Body of pancreas (tissue), 4 donors: ENCODE results near the gene EML3. TPM values are rescaled to one million over a fixed set of nuclear protein-coding genes. Genes with fewer than 3 reads are reported as not detected.

Experiments
- ATAC-seq: fragments of 150-250 bp; one replicate; pipeline ENCODE4 v1.9.1; 2016
- DNase-seq, 4 donors: peaks; one replicate each; pipeline ENCODE4 v3.0.0-alpha.2; 2019
- H3K27ac ChIP-seq, 4 donors: fragments of 200-600 bp; sonication (generic); 1 replicate in 3 of 4; 2 replicates in 1 of 4; pipeline versions ENCODE4 v1.5.1 to v1.6.1; 2016 to 2019; ENCODE audit warnings: mild to moderate bottlenecking in 1 of 4, mixed read lengths in 1 of 4, moderate library complexity in 1 of 4
- H3K27me3 ChIP-seq, 2 donors: fragments of 200-600 bp; sonication (generic); one replicate each; pipeline ENCODE4 v1.6.0; 2016; ENCODE audit warnings: mild to moderate bottlenecking in 1 of 2
- H3K36me3 ChIP-seq, 2 donors: fragments of 200-600 bp; sonication (generic); replicated peaks in 1 of 2; 2 replicates each; pipeline ENCODE4 v1.5.1; 2016; ENCODE audit warnings: low read depth in 2 of 2; ENCODE audit not compliant: insufficient read depth in 1 of 2
- H3K4me1 ChIP-seq: fragments of 200-600 bp; sonication (generic); one replicate; pipeline ENCODE4 v1.6.0; 2016
- H3K4me3 ChIP-seq, 2 donors: fragments of 200-600 bp; sonication (generic); 1 replicate in 1 of 2; 2 replicates in 1 of 2; pipeline ENCODE4 v1.5.1; 2016 to 2019
- H3K9me3 ChIP-seq, 3 donors: fragments of 200-600 bp; sonication (generic); 1 replicate in 2 of 3; 2 replicates in 1 of 3; pipeline ENCODE4 v1.5.1; 2016
- POLR2A ChIP-seq, 3 donors: fragments of 450-650 bp; IDR thresholded peaks; one replicate each; pipeline ENCODE4 v1.6.1; 2016; ENCODE audit warnings: antibody characterized with exemption in 3 of 3, mild to moderate bottlenecking in 2 of 3
- WGBS, 2 donors: methylation state at CpG; one replicate each; pipeline ENCODE4 v1.1.5; 2017; 5-methylcytosine and 5-hydroxymethylcytosine counted together
- intact Hi-C: fragments of 100-400 bp; cut with DNase I; formaldehyde crosslinking; loops from one replicate; pipeline ENCODE4 v1.15.1; 2023
- total RNA-seq, 2 donors: library from RNA; depleted of rRNA; stranded (reverse); fragments of >200 nt; gene quantifications; one replicate each; pipeline ENCODE4 v1.1.0, GENCODE V29; 2016
- TF ChIP-seq, protein P1 (sequence below), 7 experiments: fragments of 450-650 bp in 4 of 7; fragments of 200-600 bp in 3 of 7; sonication (generic) in 3 of 7; IDR thresholded peaks; one replicate each; pipeline ENCODE4 v1.5.1; 2016 to 2019; ENCODE audit warnings: antibody characterized with exemption in 7 of 7

The EML3 gene
- total RNA-seq, 2 donors from 2014 or later, result 31.4 to 69.9 TPM

- Histone ChIP-seq H3K4me1 (peaks cover 27% of the 10 kb centered on the region), H3K9me3 (no peaks in the 10 kb centered on the region), H3K27ac (no peak overlapping the region), H3K36me3 (peaks cover 7 to 21% of the 10 kb centered on the region in 2 donors), H3K27me3 (no peaks in the 10 kb centered on the region), H3K4me3 (no peak overlapping the region)
- 59 to 65% methylated on average over 13 of the region's 13 CpGs for WGBS, 2 donors
- DNase-seq (peak; percentile 74 to 86 (median 82)), ATAC-seq (no peak)
- intact Hi-C loops, result no loop called here
- no peak for TF ChIP-seq POLR2A (IDR thresholded peaks at IDR 0.05)
- TF ChIP-seq, protein P1, sequence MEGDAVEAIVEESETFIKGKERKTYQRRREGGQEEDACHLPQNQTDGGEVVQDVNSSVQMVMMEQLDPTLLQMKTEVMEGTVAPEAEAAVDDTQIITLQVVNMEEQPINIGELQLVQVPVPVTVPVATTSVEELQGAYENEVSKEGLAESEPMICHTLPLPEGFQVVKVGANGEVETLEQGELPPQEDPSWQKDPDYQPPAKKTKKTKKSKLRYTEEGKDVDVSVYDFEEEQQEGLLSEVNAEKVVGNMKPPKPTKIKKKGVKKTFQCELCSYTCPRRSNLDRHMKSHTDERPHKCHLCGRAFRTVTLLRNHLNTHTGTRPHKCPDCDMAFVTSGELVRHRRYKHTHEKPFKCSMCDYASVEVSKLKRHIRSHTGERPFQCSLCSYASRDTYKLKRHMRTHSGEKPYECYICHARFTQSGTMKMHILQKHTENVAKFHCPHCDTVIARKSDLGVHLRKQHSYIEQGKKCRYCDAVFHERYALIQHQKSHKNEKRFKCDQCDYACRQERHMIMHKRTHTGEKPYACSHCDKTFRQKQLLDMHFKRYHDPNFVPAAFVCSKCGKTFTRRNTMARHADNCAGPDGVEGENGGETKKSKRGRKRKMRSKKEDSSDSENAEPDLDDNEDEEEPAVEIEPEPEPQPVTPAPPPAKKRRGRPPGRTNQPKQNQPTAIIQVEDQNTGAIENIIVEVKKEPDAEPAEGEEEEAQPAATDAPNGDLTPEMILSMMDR (IDR thresholded peaks at IDR 0.05), result peak in 6 of 7 experiments; percentile 33 to 62 (median 55)
These were observed 19.0 kb downstream of the EML3 start for GRCh38 chr11:62593434-62594044.

DNA sequence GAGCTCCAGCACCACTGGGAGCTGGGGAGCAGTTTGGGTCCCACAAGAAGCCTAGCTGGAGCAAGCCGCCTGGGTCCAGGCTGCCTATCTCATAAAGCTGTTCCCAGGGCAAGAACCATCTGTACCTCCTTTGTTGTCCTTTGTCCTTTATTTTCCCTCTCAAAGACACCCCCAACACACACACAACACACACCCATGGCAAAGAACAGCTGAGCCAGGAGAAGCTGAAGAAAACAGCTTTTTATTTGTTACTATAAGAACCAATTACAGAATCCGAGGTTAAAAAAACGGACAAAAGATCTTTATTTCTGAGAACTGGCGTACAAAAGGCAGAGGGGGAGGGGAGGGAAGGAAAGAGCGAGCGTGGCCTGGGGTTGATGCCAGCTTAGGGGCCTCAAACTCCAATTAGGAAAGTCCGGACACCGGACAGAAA lies 19.6 kb downstream of the EML3 start:
- peaks cover 31% of the 10 kb centered on the region for H3K4me1 ChIP-seq
- no peaks in the 10 kb centered on the region for H3K27me3 ChIP-seq
- H3K9me3 ChIP-seq, result no peaks in the 10 kb centered on the region
- peaks cover 8 to 19% of the 10 kb centered on the region in 2 donors for H3K36me3 ChIP-seq
- no peak for DNase-seq
- 60 to 61% methylated on average over 8 of the region's 8 CpGs for WGBS, 2 donors
- ATAC-seq, result no peak
- H3K27ac ChIP-seq, result peak overlapping the region in 2 of 4 donors; percentile 78 to 90
- H3K4me3 ChIP-seq, result no peak overlapping the region
- intact Hi-C loops, result no loop called here
- TF ChIP-seq, protein P1 (IDR thresholded peaks at IDR 0.05), result no peak
- TF ChIP-seq POLR2A (IDR thresholded peaks at IDR 0.05), result no peak

GRCh38 chr11:62592146-62592815 lies 20.3 kb downstream of the EML3 start:
- Histone ChIP-seq H3K4me3 (no peak overlapping the region), H3K9me3 (no peaks in the 10 kb centered on the region), H3K36me3 (peaks cover 15 to 18% of the 10 kb centered on the region in 2 donors), H3K27me3 (no peaks in the 10 kb centered on the region), H3K27ac (peak overlapping the region; percentile 78 to 95 (median 88)), H3K4me1 (peaks cover 39% of the 10 kb centered on the region)
- ATAC-seq (no peak), DNase-seq (no peak)
- TF ChIP-seq POLR2A (IDR thresholded peaks at IDR 0.05), result no peak
- TF ChIP-seq, protein P1 (IDR thresholded peaks at IDR 0.05), result no peak
- WGBS, 2 donors, result 4 to 6% methylated on average over 6 to 17 of the region's 17 CpGs
- intact Hi-C loops, result no loop called here

DNA sequence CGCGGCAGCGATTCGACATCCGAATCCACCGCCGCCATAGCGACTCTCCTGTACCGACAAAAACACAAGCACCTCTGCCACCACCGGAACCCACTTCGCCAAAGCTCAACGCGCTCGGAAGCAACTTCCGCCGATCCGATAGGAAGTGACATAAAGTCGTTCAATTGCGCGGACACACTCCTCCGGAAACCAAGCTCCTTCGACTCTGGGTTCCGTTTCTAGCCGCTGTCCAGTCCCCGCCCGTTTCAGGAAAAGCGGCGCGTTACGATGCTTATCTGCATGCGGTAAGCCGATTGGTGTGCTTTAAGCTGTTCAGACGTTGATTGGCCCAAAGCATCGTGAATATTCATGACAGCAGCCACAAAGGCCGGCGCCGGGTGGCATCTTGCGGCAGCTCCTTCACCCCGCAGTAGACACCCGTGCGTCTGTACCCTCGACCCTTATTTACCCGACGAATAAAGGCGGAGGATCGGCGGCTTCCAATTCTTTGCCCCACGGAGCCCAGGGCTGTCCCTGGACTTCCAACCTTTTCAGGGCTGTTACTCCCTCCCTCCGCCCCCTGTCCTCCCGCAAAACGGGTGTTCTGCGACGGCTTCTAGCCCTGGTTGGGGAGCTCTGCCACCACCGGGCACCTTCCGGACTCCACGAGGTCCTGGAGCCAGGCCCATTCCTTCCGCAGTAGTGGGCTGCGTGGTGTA lies 21.0 kb downstream of the EML3 start, which contains the start of gene TUT1:
Gene TUT1, minus strand, starts transcription at position 76 of the 698 bp plus-strand sequence. Its CDS starts 38 bp downstream, at position 38.
- peak within 1 kb of the TSS; percentile 78 to 95 (median 88) for H3K27ac ChIP-seq
- H3K9me3 ChIP-seq, result no peaks in the 10 kb centered on the region
- H3K36me3 ChIP-seq, result peaks cover 15 to 16% of the 10 kb centered on the region in 2 donors
- WGBS, 2 donors, result 0 to 1% methylated on average over 32 to 58 of the region's 58 CpGs
- peaks cover 40% of the 10 kb centered on the region for H3K4me1 ChIP-seq
- no peaks in the 10 kb centered on the region for H3K27me3 ChIP-seq
- DNase-seq, result peak; percentile 97 to 99 (median 97)
- peak within 1 kb of the TSS; percentile 84 to 88 for H3K4me3 ChIP-seq
- peak; percentile 96 for ATAC-seq
- intact Hi-C loops, result no loop called here
- TF ChIP-seq, protein P1 (IDR thresholded peaks at IDR 0.05), result peak in 3 of 7 experiments; percentile 6 to 17 (median 11)
- peak; percentile 82 to 96 (median 95) for TF ChIP-seq POLR2A (IDR thresholded peaks at IDR 0.05)
